ENCODE measurements around the gene C19orf73. TPM values are rescaled to one million over a fixed set of nuclear protein-coding genes. Genes with fewer than 3 reads are reported as not detected.

The C19orf73 gene
- polyA plus RNA-seq, 3 donors = 0.60 to 0.76 (median 0.66) TPM

DNA sequence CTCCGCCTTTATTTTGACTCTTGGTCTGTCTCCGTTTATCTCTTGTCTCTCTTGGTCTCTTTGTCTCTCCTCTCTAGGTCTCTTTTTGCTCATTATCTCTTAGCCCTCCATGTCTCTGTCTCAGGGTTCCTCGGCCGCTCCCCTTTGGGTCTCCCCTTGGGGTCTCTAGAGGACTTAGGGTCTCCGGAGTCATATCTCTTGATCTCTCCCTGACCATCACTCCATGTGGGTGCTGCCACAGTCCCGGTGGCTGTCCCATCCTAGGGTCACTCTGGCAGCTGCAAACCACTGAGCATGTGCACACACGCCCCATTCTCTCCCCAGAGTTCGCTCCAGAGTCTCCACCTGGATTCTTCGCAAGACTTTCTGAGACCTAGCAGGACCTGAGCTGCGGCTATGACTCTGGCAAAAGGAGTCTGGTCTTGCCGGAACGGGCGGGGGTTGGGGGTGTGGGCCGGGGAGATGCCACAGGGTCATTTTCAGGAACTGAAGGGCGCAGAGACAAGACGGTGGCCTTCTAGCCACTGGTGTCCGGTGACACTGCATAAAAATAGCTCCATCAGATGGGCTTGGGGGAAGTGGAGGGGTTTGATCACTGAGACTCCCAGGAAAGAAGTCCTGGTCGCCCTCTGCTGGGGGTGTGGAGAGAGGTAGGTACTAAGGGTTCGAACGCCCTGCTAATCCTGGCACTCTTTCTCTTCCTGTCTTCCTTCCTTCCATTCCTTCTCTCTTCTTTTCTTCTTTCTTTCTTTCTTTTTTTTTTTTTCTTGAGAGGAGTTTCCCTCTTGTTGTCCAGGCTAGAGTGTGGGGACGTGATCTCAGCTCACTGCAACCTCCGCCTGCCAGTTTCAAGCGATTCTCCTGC, 45.2 kb downstream of the C19orf73 start:
- H2AFZ ChIP-seq (ENCODE audit: insufficient read depth, low read depth, low read length, poor library complexity, severe bottlenecking) = no peak overlapping the region
- H3K36me3 ChIP-seq (replicated peaks in 1 of 2; ENCODE audit: control insufficient read depth in 1 of 2, insufficient read depth in 2 of 2, low read length in 2 of 2) = no peaks in the 10 kb centered on the region
- H3K79me2 ChIP-seq (ENCODE audit: insufficient read depth, low read length) = no peaks in the 10 kb centered on the region
- WGBS (ENCODE audit: insufficient coverage) = 53% methylated on average over 14 of the region's 23 CpGs
- peaks cover 0 to 7% of the 10 kb centered on the region in 2 donors for H3K9me3 ChIP-seq (replicated peaks in 1 of 2; ENCODE audit: control insufficient read depth in 1 of 2, insufficient read depth in 1 of 2, low read length in 2 of 2)
- peaks cover 3 to 8% of the 10 kb centered on the region in 2 donors for H3K36me3 Mint-ChIP-seq
- TF ChIP-seq, protein P1, sequence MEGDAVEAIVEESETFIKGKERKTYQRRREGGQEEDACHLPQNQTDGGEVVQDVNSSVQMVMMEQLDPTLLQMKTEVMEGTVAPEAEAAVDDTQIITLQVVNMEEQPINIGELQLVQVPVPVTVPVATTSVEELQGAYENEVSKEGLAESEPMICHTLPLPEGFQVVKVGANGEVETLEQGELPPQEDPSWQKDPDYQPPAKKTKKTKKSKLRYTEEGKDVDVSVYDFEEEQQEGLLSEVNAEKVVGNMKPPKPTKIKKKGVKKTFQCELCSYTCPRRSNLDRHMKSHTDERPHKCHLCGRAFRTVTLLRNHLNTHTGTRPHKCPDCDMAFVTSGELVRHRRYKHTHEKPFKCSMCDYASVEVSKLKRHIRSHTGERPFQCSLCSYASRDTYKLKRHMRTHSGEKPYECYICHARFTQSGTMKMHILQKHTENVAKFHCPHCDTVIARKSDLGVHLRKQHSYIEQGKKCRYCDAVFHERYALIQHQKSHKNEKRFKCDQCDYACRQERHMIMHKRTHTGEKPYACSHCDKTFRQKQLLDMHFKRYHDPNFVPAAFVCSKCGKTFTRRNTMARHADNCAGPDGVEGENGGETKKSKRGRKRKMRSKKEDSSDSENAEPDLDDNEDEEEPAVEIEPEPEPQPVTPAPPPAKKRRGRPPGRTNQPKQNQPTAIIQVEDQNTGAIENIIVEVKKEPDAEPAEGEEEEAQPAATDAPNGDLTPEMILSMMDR (IDR thresholded peaks at IDR 0.05) = no peak
- no peaks in the 10 kb centered on the region for H3K4me1 ChIP-seq (ENCODE audit: control insufficient read depth in 1 of 2, insufficient read depth in 2 of 2, low read length in 2 of 2)
- no peak overlapping the region for H3K27ac ChIP-seq (ENCODE audit: low read depth in 1 of 2, low read length in 2 of 2)
- peaks cover 0 to 33% (median 15%) of the 10 kb centered on the region in 7 donors for H3K9me3 Mint-ChIP-seq
- H3K9ac ChIP-seq (ENCODE audit: insufficient read depth, low read length, poor library complexity, severe bottlenecking) = no peak overlapping the region
- DNase-seq = peak in 1 of 3 donors; percentile 20
- peaks cover 11% of the 10 kb centered on the region for H3K4me1 Mint-ChIP-seq
- no peaks in the 10 kb centered on the region for H4K20me1 ChIP-seq (ENCODE audit: insufficient read depth, low read length)
- peaks cover 51 to 62% (median 60%) of the 10 kb centered on the region in 3 donors for H3K27me3 Mint-ChIP-seq (ENCODE audit: low read depth in 3 of 3)
- intact Hi-C loops (cut with micrococcal nuclease) = no loop called here
- H3K27me3 ChIP-seq (ENCODE audit: control insufficient read depth in 2 of 2, insufficient read depth in 2 of 2, low read length in 2 of 2) = peaks cover 12 to 54% of the 10 kb centered on the region in 2 donors
- no peak overlapping the region for H3K4me3 ChIP-seq (replicated peaks in 1 of 3; ENCODE audit: low read depth in 2 of 3, low read length in 3 of 3)
- peak overlapping the region in 1 of 2 donors; percentile 91 for H3K4me3 Mint-ChIP-seq
- no peak overlapping the region for H3K4me2 ChIP-seq (replicated peaks; ENCODE audit: extremely low read depth, low read length, poor library complexity, severe bottlenecking)
- peak overlapping the region in 2 of 7 donors; percentile 31 to 54 for H3K27ac Mint-ChIP-seq

DNA sequence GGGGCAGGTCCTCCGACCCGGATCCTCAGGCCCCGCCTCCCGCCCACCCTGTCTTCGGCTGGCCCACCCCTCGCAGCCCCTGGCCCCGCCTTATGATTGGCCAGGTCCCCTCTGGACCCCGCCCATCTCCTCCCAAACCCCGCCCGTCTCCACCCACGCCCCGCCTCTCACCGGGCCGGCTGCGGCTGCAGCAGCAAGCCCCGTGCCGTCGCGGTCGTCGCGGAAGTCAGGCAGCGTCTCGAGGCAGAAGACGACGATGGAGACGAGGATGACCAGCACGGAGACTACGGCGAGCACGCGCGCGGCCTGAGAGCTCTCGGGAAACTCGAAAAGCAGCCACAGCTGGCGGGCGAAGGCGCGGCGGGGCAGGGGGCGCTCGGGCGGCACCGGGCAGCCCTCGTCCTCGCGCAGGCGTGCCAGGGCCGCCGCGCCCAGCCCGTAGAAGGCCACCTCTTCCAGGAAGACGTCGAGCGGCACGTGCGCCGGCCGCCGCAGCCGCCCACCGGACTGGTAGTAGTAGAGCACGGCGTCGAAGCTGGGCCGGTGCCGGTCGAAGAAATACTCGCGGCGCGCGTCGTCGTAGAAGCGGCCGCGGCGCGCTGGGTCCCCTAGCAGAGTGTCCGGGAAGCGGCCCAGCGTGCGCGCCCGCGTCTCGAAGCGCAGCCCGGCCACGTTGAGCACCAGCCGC, 46.9 kb downstream of the C19orf73 start:
- 11% methylated on average over 84 of the region's 93 CpGs for WGBS (ENCODE audit: insufficient coverage)
- H3K4me3 ChIP-seq (replicated peaks in 1 of 3; ENCODE audit: low read depth in 2 of 3, low read length in 3 of 3) = no peak overlapping the region
- no peak overlapping the region for H2AFZ ChIP-seq (ENCODE audit: insufficient read depth, low read depth, low read length, poor library complexity, severe bottlenecking)

More for the DNA sequence above, 46.9 kb downstream of the C19orf73 start:
- intact Hi-C loops (cut with micrococcal nuclease) = no loop called here
- no peak for DNase-seq
- Mint-ChIP-seq H3K36me3 (peaks cover 3 to 8% of the 10 kb centered on the region in 2 donors), H3K9me3 (peaks cover 0 to 33% (median 17%) of the 10 kb centered on the region in 7 donors), H3K27me3 (ENCODE audit: low read depth in 3 of 3) (peaks cover 63 to 78% (median 66%) of the 10 kb centered on the region in 3 donors), H3K4me3 (peak overlapping the region in 1 of 2 donors; percentile 71), H3K27ac (no peak overlapping the region), H3K4me1 (peaks cover 11% of the 10 kb centered on the region)
- H3K79me2 ChIP-seq (ENCODE audit: insufficient read depth, low read length) = no peaks in the 10 kb centered on the region
- no peaks in the 10 kb centered on the region for H3K4me1 ChIP-seq (ENCODE audit: control insufficient read depth in 1 of 2, insufficient read depth in 2 of 2, low read length in 2 of 2)
- H3K27me3 ChIP-seq (ENCODE audit: control insufficient read depth in 2 of 2, insufficient read depth in 2 of 2, low read length in 2 of 2) = peaks cover 14 to 64% of the 10 kb centered on the region in 2 donors
- TF ChIP-seq, protein P1 (IDR thresholded peaks at IDR 0.05) = no peak
- no peak overlapping the region for H3K9ac ChIP-seq (ENCODE audit: insufficient read depth, low read length, poor library complexity, severe bottlenecking)
- H3K9me3 ChIP-seq (replicated peaks in 1 of 2; ENCODE audit: control insufficient read depth in 1 of 2, insufficient read depth in 1 of 2, low read length in 2 of 2) = peaks cover 0 to 7% of the 10 kb centered on the region in 2 donors
- no peaks in the 10 kb centered on the region for H3K36me3 ChIP-seq (replicated peaks in 1 of 2; ENCODE audit: control insufficient read depth in 1 of 2, insufficient read depth in 2 of 2, low read length in 2 of 2)
- no peak overlapping the region for H3K27ac ChIP-seq (ENCODE audit: low read depth in 1 of 2, low read length in 2 of 2)
- H3K4me2 ChIP-seq (replicated peaks; ENCODE audit: extremely low read depth, low read length, poor library complexity, severe bottlenecking) = no peak overlapping the region
- no peaks in the 10 kb centered on the region for H4K20me1 ChIP-seq (ENCODE audit: insufficient read depth, low read length)

Data from CD14-positive monocyte (primary cell).